Measurements from ENCODE around the gene RPS6KA2.

DNA sequence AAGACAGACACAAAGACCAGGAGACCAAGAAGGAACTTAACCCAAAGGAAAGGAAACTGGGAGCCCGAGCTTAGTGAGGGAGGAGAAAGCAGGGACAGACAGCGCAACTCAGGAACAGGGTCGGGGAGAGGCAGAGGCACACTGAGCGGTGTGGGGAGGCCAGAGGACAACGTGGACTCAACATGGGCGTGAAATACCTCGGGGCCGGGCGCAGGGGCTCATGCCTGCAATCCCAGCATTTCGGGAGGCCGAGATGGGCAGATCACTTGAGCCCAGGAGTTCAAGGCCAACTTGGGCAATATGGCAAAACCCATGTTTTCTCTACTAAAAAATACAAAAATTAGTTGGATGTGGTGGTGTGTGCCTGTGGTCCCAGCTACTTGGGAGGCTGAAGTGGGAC is 5.7 kb upstream of the RPS6KA2 start:
- TF ChIP-seq, protein P1, sequence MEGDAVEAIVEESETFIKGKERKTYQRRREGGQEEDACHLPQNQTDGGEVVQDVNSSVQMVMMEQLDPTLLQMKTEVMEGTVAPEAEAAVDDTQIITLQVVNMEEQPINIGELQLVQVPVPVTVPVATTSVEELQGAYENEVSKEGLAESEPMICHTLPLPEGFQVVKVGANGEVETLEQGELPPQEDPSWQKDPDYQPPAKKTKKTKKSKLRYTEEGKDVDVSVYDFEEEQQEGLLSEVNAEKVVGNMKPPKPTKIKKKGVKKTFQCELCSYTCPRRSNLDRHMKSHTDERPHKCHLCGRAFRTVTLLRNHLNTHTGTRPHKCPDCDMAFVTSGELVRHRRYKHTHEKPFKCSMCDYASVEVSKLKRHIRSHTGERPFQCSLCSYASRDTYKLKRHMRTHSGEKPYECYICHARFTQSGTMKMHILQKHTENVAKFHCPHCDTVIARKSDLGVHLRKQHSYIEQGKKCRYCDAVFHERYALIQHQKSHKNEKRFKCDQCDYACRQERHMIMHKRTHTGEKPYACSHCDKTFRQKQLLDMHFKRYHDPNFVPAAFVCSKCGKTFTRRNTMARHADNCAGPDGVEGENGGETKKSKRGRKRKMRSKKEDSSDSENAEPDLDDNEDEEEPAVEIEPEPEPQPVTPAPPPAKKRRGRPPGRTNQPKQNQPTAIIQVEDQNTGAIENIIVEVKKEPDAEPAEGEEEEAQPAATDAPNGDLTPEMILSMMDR (IDR thresholded peaks at IDR 0.05), result no peak
- TF ChIP-seq POLR2A (IDR thresholded peaks at IDR 0.05), result no peak
